K562 (cell line): Measurements from ENCODE around the gene MALAT1. TPM values are rescaled to one million over a fixed set of nuclear protein-coding genes. Genes with fewer than 3 reads are reported as not detected.
A peak's percentile ranks its signal among the peaks of the same experiment; 100 is the strongest.

Experiments
- GTF2A2 ChIP-seq: IDR thresholded peaks from 2 replicates; pipeline ENCODE4 v1.6.1; 2016; ENCODE audit warnings: mild to moderate bottlenecking, missing genetic modification characterization, missing compliant biosample characterization
- GTF3C2 ChIP-seq: IDR thresholded peaks from 3 replicates; pipeline ENCODE4 v1.6.1; 2011; ENCODE audit warnings: borderline replicate concordance, mild to moderate bottlenecking, moderate library complexity; ENCODE audit not compliant: insufficient read length; ENCODE audit errors: extremely low read depth
- KAT7 ChIP-seq: sonication (generic); formaldehyde crosslinking; IDR thresholded peaks from 2 replicates; pipeline ENCODE4 v1.8.0; 2022; ENCODE audit warnings: missing genetic modification reagents, mild to moderate bottlenecking, borderline replicate concordance
- MGA ChIP-seq: fragments of 450-650 bp; IDR thresholded peaks from 2 replicates; pipeline ENCODE4 v1.6.1; 2016; ENCODE audit warnings: mild to moderate bottlenecking, moderate library complexity
- TOE1 ChIP-seq, 2 experiments: fragments of 450-650 bp in 1 of 2; sonication (generic) in 1 of 2; formaldehyde crosslinking in 1 of 2; IDR thresholded peaks; 2 replicates each; pipeline versions ENCODE4 v1.7.1 to v1.8.0; 2016 to 2022; ENCODE audit warnings: borderline replicate concordance in 2 of 2, mild to moderate bottlenecking in 2 of 2, antibody characterized with exemption in 1 of 2, inconsistent platforms in 1 of 2, low read depth in 1 of 2, missing genetic modification reagents in 1 of 2, moderate library complexity in 1 of 2
- ZNF277 ChIP-seq: fragments of 250-450 bp; sonication (Bioruptor Pico); IDR thresholded peaks from 2 replicates; pipeline ENCODE4 v1.8.0; 2022; ENCODE audit warnings: inconsistent platforms, mild to moderate bottlenecking, moderate library complexity, borderline replicate concordance
- polyA plus RNA-seq, 8 experiments: library from polyadenylated mRNA; depleted of rRNA in 4 of 8; stranded (reverse) in 5 of 8; unstranded in 3 of 8; fragments of >200 nt; fragmentation: Nextera tagmentation in 2 of 8; fragmentation: Illumina TruSeq in 1 of 8; extraction: Ambion mirVana in 2 of 8; extraction: Trizol in 1 of 8; gene quantifications; 2 replicates each; pipeline versions ENCODE4 v1.2.1 to v1.2.3, GENCODE V29; 2011 to 2014; ENCODE audit warnings: inconsistent platforms in 1 of 8, missing spikeins in 1 of 8
- total RNA-seq, 7 experiments: library from RNA; depleted of rRNA in 6 of 7; stranded (reverse); fragments of >200 nt in 6 of 7; fragmentation: Illumina TruSeq in 2 of 7; extraction: Trizol in 2 of 7; gene quantifications; 2 replicates each; pipeline versions ENCODE4 v1.2.1 to v1.2.3, GENCODE V29; 2011 to 2021; ENCODE audit warnings: low replicate concordance in 1 of 7

Gene MALAT1
- total and polyA plus RNA-seq, 9 of the 15 experiments (the other 6 are each of a cell fraction or from before 2014, with no cell fraction given) = 363 to 8,715 (median 2,351) TPM

- TF ChIP-seq GTF3C2 (no peak), TOE1 (IDR thresholded peaks at IDR 0.05; ENCODE audit: borderline replicate concordance) (0 out of 2 replicates have a peak, but pooled peaks have one; percentile 2), TOE1 (CRISPR knock-in tag; IDR thresholded peaks at IDR 0.05; ENCODE audit: borderline replicate concordance, low read depth) (no peak), ZNF277 (CRISPR knock-in tag) (no peak), MGA (no peak; the same call in 1 of the 2 replicates), GTF2A2 (tag) (no peak), KAT7 (CRISPR knock-in tag) (no peak)
Observed at GRCh38 chr11:65525546-65526480, 27.0 kb downstream of the MALAT1 start (continued).
